ENCODE data around the gene PLK4.
"Not testable (repeated sequence)": the region's sequence is repeated elsewhere in the genome, so short reads cannot be mapped to it uniquely, and the experiment has no call there.

The PLK4 gene

DNA sequence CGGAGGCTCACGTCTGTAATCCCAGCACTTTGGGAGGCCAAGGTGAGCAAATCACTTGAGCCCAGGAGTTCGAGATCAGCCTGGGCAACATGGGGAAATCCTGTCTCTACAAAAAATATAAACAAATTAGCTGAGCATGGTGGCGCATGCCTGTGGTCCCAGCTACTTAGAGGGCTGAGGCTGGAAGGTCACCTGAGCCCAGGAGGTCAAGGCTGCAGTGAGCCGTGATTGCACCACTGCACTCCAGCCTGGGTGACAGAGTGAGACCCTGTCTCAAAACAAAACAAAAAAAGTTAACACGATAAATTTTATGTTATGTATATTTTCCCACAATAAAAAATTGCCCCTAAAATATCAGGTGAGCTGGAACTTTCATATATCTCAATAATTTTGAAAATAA is 51.1 kb downstream of the PLK4 start:
- H3K4me1 Mint-ChIP-seq (ENCODE audit: low read depth); H3K27ac Mint-ChIP-seq; intact Hi-C loops (cut with micrococcal nuclease); H3K9me3 Mint-ChIP-seq; H3K27me3 Mint-ChIP-seq; H3K4me3 Mint-ChIP-seq: not testable (repeated sequence)
- peaks cover 46% of the 10 kb centered on the region for H3K36me3 Mint-ChIP-seq (ENCODE audit: low read depth)

DNA sequence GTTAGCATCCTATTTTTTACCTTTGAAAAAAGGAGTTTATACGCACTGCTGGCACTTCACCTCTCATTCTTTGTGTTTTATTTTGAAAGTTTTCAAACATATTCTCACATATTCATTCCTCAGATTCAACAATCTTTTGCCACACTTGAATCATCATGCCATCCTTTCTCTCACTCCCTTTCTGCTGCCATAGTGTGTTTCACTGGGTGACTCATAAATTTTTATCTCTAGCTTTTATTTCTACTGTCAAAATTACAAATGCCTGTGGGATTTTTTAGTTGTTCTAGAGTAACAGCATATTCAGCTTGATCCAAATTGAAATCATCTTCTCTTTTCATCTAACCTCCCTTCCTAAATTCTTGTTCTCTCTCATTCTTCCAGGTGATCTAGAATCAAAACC is 56.3 kb downstream of the PLK4 start:
- Mint-ChIP-seq H3K27me3 (no peaks in the 10 kb centered on the region), H3K4me3 (no peak overlapping the region), H3K27ac (no peak overlapping the region), H3K9me3 (no peaks in the 10 kb centered on the region), H3K36me3 (ENCODE audit: low read depth) (peaks cover 32% of the 10 kb centered on the region), H3K4me1 (ENCODE audit: low read depth) (no peaks in the 10 kb centered on the region)
- intact Hi-C loops (cut with micrococcal nuclease): no loop called here

Measured in dendritic cell treated with granulocyte-macrophage colony-stimulating factor and Interleukin-4, amounts not matched to agents 40 ng/mL and 50 ng/mL, for 4 days (primary cell).